ENCODE results near the gene CYP4F3.

DNA sequence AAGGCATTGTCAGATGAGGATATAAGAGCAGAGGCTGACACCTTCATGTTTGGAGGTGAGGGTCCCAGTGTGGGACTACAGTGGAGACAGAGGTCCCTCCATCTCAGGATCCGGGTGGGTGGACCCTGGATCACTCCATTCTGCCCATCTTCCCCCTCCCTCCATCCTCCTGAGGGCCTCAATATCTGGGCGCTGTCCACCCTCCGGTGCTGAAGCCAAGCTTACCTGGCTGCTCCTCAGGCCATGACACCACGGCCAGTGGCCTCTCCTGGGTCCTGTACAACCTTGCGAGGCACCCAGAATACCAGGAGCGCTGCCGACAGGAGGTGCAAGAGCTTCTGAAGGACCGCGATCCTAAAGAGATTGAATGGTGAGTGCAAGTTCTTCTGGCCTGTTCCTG lies 44.1 kb downstream of the CYP4F3 start:
- TF ChIP-seq, protein P1, sequence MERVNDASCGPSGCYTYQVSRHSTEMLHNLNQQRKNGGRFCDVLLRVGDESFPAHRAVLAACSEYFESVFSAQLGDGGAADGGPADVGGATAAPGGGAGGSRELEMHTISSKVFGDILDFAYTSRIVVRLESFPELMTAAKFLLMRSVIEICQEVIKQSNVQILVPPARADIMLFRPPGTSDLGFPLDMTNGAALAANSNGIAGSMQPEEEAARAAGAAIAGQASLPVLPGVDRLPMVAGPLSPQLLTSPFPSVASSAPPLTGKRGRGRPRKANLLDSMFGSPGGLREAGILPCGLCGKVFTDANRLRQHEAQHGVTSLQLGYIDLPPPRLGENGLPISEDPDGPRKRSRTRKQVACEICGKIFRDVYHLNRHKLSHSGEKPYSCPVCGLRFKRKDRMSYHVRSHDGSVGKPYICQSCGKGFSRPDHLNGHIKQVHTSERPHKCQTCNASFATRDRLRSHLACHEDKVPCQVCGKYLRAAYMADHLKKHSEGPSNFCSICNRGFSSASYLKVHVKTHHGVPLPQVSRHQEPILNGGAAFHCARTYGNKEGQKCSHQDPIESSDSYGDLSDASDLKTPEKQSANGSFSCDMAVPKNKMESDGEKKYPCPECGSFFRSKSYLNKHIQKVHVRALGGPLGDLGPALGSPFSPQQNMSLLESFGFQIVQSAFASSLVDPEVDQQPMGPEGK (CRISPR knock-in tag; IDR thresholded peaks at IDR 0.05; ENCODE audit: borderline replicate concordance): no peak
- TF ChIP-seq ZNF8 (CRISPR knock-in tag; IDR thresholded peaks at IDR 0.05): no peak
- TF ChIP-seq, protein P2, sequence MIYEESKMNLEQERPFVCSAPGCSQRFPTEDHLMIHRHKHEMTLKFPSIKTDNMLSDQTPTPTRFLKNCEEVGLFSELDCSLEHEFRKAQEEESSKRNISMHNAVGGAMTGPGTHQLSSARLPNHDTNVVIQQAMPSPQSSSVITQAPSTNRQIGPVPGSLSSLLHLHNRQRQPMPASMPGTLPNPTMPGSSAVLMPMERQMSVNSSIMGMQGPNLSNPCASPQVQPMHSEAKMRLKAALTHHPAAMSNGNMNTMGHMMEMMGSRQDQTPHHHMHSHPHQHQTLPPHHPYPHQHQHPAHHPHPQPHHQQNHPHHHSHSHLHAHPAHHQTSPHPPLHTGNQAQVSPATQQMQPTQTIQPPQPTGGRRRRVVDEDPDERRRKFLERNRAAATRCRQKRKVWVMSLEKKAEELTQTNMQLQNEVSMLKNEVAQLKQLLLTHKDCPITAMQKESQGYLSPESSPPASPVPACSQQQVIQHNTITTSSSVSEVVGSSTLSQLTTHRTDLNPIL (CRISPR knock-in tag; IDR thresholded peaks at IDR 0.05; ENCODE audit: low read depth): no peak
- TF ChIP-seq RARB (CRISPR knock-in tag; IDR thresholded peaks at IDR 0.05): no peak

All from SK-N-SH treated with all-trans-retinoic acid at 6 μM for 48 hours (cell line).